ENCODE measurements around the gene SLC16A4. TPM values are rescaled to one million over a fixed set of nuclear protein-coding genes. Genes with fewer than 3 reads are reported as not detected.
"Not testable (repeated sequence)": the region's sequence is repeated elsewhere in the genome, so short reads cannot be mapped to it uniquely, and the experiment has no call there.

The SLC16A4 gene
- total RNA-seq, 1 donor from 2014 or later: 25.4 TPM

- Histone ChIP-seq H3K36me3 (ENCODE audit: control insufficient read depth, insufficient read depth, low read length) (no peaks in the 10 kb centered on the region), H3K4me3 (ENCODE audit: low read depth, low read length) (no peak overlapping the region), H3K27me3 (ENCODE audit: control insufficient read depth, insufficient read depth, low read length) (peaks cover 5% of the 10 kb centered on the region)
- TF ChIP-seq CTCF (IDR thresholded peaks at IDR 0.05; ENCODE audit: insufficient read depth, low read length, poor library complexity, severe bottlenecking): no peak
- DNase-seq (ENCODE audit: low read depth): no peak
Measured at GRCh38 chr1:110424699-110425611, 34.1 kb upstream of the SLC16A4 start.

- peaks cover 5% of the 10 kb centered on the region for H3K27me3 ChIP-seq (ENCODE audit: control insufficient read depth, insufficient read depth, low read length)
- peak; percentile 19 for DNase-seq (ENCODE audit: low read depth)
Measured at GRCh38 chr1:110420874-110421793, 30.3 kb upstream of the SLC16A4 start.

DNA sequence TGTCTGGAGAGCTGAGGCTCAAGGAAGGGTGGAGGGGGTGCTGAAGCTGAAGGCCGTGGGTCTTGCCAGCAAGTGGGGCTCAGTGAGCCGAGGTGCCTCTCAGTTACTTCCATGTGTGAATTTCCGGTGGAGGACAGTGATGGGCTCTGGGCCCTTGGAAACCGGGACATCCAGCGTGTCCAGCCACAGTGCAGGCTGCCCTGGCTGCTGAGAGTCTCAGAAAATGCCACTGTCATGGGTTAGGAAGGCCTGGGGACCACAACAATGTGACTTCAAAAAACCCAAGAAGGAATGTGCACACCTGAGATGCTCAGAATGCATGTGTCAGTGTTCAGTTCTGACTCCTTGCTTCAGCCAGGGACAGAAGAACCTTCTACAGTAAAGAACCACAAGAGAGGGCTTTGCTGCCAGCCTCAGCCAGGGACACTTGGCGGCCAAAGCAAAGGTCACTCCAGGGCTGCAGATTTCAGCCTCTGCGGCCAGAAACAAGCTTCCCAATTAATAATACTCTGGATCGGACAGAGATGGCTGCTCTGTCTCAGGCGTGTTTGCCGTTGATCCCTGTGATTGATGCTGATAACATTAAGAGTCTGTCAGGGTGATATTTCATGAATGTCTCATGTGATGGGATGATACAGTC, 29.3 kb upstream of the SLC16A4 start:
- no peak overlapping the region for H3K4me3 ChIP-seq (ENCODE audit: low read depth, low read length)
- no peaks in the 10 kb centered on the region for H3K27me3 ChIP-seq (ENCODE audit: control insufficient read depth, insufficient read depth, low read length)
- H3K36me3 ChIP-seq (ENCODE audit: control insufficient read depth, insufficient read depth, low read length): no peaks in the 10 kb centered on the region
- DNase-seq (ENCODE audit: low read depth): no peak
- TF ChIP-seq CTCF (IDR thresholded peaks at IDR 0.05; ENCODE audit: insufficient read depth, low read length, poor library complexity, severe bottlenecking): no peak

More at GRCh38 chr1:110420874-110421793, 30.3 kb upstream of the SLC16A4 start:
- no peak for TF ChIP-seq CTCF (IDR thresholded peaks at IDR 0.05; ENCODE audit: insufficient read depth, low read length, poor library complexity, severe bottlenecking)
- no peaks in the 10 kb centered on the region for H3K36me3 ChIP-seq (ENCODE audit: control insufficient read depth, insufficient read depth, low read length)
- no peak overlapping the region for H3K4me3 ChIP-seq (ENCODE audit: low read depth, low read length)

GRCh38 chr1:110418729-110419128, 27.9 kb upstream of the SLC16A4 start:
- Histone ChIP-seq H3K36me3 (ENCODE audit: control insufficient read depth, insufficient read depth, low read length) (no peaks in the 10 kb centered on the region), H3K4me3 (ENCODE audit: low read depth, low read length) (no peak overlapping the region), H3K27me3 (ENCODE audit: control insufficient read depth, insufficient read depth, low read length) (no peaks in the 10 kb centered on the region)
- TF ChIP-seq CTCF (IDR thresholded peaks at IDR 0.05; ENCODE audit: insufficient read depth, low read length, poor library complexity, severe bottlenecking): no peak
- DNase-seq (ENCODE audit: low read depth): no peak

DNA sequence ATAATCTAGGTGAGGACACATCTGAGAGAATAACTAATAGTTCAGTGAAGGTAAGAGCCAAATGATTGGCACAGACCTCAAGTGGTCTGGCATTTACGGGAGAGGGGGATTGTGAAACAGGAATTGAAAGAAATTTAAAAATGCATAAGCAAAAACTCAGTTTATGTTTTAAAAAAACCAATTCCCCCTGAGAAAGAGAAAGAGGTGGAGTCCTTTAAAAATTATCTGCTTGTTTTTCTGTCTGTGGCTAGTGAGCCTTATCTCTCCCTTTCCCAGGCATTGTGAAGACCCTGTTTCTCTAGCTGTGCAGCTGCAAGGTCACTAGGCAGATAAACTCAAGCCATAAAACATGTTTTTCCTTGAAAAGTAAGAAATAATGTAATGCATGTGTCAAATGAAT, 22.2 kb upstream of the SLC16A4 start:
- not testable (repeated sequence) for H3K4me3 ChIP-seq (ENCODE audit: low read depth, low read length); H3K27me3 ChIP-seq (ENCODE audit: control insufficient read depth, insufficient read depth, low read length); DNase-seq (ENCODE audit: low read depth); H3K36me3 ChIP-seq (ENCODE audit: control insufficient read depth, insufficient read depth, low read length)

DNA sequence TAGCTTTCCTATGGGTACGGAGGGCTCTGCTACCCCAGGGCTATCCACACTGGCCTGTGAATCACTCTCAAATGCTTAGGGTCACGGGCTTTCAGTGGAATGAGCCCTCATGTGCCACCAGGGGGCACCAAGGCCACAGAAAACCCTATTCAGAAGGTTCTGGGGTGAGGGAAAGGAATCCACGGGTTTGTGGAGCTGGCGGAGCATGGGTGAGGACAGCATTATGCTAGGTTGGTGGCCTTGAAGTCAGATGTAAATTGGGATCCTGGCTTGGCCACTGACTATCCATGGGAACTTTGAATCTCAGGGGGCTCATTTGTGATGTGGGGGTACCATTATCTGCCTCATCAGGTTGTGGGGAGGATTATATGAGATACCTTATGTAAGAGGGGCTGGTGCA, 21.8 kb upstream of the SLC16A4 start:
- no peaks in the 10 kb centered on the region for H3K27me3 ChIP-seq (ENCODE audit: control insufficient read depth, insufficient read depth, low read length)
- no peak overlapping the region for H3K4me3 ChIP-seq (ENCODE audit: low read depth, low read length)
- H3K36me3 ChIP-seq (ENCODE audit: control insufficient read depth, insufficient read depth, low read length): no peaks in the 10 kb centered on the region
- TF ChIP-seq CTCF (IDR thresholded peaks at IDR 0.05; ENCODE audit: insufficient read depth, low read length, poor library complexity, severe bottlenecking): peak; percentile 80
- DNase-seq (ENCODE audit: low read depth): peak; percentile 23

All from kidney epithelial cell (primary cell).